NCI-H510A (cell line): ENCODE measurements around the gene KLF16.
A peak's percentile ranks its signal among the peaks of the same experiment; 100 is the strongest.
"Not testable (repeated sequence)": the region's sequence is repeated elsewhere in the genome, so short reads cannot be mapped to it uniquely, and the experiment has no call there.

ENCODE experiments used
- DNase-seq: peaks from one replicate; lab custom pipeline; 2025; lab: John Stamatoyannopoulos, UW

Gene KLF16

DNA sequence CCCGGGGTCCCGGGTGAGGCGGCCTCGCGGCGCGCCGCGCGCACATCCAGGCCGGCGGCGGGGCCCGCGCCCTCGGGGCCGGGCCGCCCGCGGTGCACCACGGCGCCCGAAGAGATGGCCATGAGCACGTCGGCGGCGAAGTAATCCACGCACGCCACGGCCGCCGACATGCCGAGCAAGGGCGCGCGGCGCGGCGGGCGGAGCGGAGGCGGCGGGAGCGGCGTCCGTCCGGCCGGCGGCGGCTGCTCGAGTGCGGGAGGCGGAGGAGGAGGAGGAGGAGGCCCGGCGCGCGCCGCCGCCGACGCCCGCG lies at the start of gene KLF16:
TSS of gene KLF16 (minus strand) at position 252 of the 310 bp plus-strand sequence. CDS start at position 170, 82 bp downstream.
- no peak for DNase-seq

DNA sequence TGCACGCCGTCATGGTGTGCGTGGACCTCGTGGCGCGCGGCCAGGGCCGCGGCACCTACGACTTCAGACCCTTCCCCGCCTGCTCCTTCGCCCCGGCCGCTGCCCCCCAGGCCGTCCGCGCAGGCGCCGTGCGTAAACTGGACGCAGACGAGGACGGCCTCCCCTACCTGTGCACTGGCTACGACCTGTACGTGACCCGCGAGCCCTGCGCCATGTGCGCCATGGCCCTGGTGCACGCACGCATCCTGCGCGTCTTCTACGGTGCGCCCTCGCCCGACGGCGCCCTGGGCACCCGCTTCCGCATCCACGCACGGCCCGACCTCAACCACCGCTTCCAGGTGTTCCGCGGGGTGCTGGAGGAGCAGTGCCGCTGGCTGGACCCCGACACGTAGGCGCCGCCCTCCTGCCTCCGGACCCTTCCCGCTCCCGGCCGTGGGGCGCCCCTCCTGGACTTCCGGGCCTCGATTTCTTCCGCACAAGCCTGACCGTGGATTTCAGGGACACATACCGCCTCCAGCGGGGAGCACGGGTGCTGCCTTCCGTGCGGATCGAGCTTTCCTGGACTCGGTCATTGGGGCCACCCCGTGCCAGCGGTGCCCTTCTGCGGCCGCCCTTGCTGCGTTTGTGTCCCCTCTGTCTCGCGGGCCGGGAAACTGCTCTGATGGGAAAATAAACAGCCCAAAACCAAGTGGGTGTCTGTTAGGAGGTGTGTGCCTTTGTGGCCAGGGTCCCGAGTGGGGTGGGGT lies 49.6 kb upstream of the KLF16 start:
- DNase-seq = no peak

DNA sequence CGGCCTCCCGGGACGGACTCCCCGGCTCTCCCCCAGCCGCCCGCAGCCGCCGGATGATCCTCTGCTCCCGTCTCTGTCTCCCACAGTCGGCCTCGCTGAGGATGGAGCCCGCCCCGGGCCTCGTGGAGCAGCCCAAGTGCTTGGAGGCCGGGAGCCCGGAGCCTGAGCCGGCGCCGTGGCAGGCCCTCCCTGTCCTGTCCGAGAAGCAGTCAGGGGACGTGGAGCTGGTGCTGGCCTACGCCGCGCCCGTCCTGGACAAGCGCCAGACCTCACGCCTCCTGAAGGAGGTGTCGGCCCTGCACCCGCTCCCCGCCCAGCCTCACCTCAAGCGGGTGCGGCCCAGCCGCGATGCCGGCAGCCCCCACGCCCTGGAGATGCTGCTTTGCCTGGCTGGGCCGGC lies 48.6 kb upstream of the KLF16 start:
- no peak for DNase-seq

DNA sequence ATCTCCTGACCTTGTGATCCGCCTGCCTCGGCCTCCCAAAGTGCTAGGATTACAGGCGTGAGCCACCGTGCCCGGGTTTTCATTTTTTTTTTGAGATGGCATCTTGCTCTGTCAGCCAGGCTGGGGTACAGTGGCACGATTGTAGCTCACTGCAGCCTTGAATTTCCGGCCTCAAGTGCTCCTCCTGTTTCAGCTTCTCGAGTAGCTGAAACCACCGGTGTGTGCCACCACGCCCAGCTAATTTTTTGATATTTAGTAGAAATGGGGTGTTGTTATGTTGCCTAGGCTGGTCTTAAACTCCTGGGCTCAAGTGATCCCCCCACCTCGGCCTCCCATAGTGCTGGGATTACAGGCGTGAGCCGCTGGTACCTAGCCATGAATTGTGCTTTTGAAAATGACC lies 47.7 kb upstream of the KLF16 start:
- no peak for DNase-seq

DNA sequence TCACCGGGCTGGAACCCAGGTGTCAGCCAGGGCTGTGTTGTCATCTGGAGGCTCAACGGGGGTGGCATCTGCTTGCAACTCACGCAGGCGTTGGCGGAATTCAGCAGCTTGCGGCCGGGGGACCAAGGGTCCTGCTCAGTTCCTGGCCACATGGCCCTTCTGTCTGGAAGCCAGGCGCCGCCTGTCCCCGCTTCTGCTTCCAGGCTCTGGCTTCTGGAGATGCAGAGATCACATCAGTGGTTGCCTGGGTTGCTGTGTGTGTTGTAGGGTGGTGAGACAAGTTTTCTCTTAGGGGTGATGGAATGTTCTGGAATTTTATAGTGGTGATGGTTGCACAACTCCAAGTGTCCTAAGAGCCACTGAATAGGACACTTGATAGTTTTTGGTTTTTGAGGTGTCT lies 46.8 kb upstream of the KLF16 start:
- no peak for DNase-seq

DNA sequence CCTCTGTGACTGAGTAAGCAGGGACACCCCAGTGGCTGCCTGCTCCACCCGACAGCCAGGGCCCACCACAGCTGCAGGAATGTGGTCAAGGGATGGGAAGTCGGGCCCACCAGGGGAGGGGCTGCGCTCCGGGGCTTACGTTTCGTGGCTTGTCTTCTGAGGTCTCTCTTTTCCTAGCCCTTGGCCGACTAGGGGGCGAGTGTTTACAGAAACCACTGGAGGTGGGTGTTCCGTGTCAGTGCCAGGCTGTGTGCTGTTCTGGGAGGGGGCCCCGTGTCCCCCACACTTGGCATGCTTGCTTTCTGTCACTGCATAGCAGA lies 46.3 kb upstream of the KLF16 start:
- DNase-seq = no peak

DNA sequence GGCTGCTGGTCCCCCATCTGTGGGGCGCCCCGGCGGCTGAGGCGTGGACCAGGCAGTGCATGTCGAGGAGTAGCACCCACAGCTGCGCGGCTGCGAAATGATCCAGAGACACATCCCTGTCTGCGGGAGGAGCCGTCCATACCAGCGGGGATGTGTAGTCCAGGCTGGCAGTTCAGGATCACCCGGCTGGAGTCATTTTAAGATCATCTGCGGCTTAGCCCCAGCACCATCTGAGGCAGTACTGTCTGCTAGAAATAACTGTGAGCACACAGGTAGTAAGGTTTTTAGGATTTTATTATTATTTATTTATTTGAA lies 44.9 kb upstream of the KLF16 start:
- no peak for DNase-seq

DNA sequence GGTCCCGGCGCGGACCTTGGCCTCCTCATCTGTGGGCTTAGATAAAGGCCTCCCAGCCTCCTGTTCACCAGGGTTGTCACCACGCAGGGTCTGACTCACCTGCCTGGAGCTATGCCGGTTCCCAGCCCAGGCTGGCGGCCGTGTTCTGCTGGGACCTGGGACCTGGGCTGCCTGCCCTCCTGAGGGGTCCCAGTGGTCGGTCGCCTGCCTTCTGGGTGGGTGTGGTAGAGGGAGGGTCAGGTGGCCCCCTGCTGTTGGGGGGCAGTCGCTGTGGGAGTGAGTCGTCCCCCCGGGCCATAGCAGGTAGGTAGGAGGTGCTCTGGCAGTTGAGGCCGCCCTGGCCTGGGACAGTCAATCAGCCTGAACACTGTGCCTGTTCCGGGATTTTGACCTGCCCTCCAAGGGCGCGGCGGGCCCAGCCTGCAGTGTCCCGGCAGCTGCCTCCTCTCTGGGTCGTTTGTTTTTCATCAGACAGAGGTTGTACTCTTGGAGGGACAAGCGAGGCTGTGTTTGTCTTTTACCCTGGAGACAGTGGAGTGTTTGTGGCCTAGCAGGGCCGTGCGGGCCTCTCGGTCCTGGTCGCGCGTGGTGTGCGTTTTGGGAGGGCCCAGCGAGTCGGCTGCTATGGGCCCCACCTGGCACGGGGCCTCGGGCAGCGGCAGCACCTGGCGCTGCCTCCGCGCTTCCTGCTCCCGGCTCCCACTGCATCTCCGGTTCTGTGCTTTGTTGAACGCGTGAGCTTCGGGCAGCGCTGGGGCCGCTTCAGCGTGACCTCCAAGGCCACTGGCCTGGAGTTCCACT lies 44.4 kb upstream of the KLF16 start:
- no peak for DNase-seq

DNA sequence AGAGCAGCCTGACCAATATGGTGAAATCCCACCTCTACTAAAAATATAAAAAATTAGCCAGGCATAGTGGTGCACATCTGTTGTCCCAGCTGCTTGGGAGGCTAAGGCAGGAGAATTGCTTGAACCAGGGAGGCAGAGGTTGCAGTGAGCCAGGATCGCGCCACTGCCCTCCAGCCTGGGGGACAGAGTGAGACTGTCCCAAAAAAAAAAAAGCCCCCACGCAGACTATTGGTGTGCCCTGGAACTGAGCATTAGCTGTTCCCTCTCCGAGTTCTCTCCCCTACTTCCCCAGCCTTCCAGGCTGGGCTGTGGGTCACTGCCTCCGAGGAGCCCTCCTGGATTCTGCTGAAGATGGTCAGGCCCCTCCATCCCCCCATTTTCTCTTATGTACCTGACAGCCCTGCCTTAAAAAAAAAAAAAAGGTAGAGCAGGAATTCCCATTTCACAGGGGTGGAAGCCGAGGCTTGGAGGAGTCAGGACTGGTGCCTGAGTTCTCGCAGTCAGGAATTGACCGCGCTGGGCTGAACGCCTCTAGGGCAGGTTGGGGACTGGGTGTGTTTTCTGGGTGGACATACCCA lies 43.7 kb upstream of the KLF16 start:
- DNase-seq = no peak

DNA sequence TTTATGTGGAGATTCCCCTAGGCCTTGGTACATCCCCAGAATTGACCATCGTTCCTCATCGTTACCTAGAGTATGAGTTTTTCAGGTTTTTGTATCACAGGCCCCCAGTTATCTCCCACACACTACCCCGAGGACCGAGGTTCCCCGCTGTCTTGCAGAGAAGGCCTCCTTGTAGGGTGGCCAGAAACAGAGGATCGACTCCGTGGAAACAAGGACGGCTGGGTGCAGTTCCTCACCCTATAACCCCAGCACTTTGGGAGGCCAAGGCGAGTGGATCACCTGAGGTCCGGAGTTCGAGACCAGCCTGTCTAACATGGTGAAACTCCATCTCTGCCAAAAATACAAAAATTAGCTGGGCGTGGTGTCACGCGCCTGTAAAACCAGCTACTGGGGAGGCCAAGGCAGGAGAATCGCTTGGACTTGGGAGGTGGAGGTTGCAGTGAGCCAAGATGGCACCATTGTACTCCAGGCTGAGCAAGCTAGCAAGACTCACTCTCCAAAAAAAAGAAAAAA lies 42.5 kb upstream of the KLF16 start:
- no peak for DNase-seq

DNA sequence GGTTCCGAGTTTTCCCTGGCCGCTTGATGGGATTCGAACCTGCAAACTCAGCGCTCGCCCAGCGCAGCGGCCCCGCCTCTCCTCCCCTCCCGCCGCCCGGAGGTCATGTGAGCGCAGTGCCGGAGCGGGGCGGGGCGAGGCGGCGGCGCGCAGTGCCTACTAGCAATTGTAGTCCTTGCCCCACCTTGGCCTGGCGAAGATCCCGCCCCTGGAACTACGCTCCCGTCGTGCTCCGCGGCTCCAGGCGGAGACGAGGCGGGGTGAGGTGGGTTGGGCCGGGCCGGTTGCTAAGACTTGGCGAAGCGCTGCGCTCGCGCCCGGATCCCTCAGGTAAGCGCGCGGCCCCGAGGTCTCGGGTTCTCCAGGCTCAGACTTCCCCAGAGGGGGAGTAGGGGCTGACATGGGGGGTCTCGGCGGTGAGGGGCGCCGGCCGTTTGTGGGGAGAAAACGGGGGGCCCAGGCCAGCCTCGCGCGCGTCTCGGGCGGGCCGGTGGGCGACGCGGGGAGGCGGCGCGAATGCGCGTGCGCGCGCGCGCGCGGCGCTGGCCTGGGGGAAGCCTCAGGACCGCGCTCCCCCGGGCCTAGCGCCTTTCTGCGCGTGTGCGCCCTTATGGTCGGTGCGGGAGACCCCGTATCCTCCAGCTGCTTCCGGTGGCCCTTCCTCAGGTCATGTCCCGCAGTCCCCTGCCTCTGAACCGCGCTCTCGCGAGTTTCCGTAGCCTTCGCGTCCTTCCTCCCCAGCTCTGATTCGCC lies 41.9 kb upstream of the KLF16 start, which contains the start of the genes ADAT3 and SCAMP4:
TSS of gene ADAT3 (plus strand) at position 290 of the 753 bp plus-strand sequence. CDS start 6,649 bp downstream, outside the sequence.
TSS of gene SCAMP4 (plus strand) at position 290 of the 753 bp plus-strand sequence. CDS start 9,621 bp downstream, outside the sequence.
- DNase-seq = peak; percentile 92

DNA sequence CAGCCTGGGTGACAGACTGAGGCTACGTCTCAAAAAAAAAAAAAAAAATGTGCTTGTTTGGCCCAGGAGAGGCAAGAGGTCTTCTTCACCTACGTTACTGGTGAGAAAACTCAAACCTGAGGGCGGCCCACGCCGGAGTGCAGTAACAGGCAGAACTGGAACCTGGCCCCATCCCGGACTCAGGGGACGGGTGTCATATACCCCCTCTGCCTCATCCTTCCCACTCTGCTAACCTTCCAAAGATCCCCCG lies 41.4 kb upstream of the KLF16 start:
- DNase-seq = no peak

DNA sequence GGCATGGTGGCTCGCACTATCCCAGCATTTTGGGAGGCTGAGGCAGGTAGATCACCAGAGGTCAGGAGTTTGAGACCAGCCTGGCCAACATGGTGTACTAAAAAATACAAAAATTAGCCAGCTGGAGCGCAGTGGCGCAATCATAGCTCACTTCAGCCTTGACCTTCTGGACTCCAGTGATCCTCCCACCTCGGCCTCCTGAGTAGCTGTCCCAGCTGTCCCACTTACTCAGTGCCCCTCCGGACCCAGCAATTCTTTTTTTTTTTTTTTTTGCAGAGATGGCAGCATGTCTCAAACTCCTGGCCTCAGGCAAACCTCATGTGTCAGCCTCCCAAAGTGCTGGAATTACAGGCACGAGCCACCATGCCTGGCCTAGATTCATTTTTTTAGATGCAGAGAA lies 39.5 kb upstream of the KLF16 start:
- DNase-seq = no peak

DNA sequence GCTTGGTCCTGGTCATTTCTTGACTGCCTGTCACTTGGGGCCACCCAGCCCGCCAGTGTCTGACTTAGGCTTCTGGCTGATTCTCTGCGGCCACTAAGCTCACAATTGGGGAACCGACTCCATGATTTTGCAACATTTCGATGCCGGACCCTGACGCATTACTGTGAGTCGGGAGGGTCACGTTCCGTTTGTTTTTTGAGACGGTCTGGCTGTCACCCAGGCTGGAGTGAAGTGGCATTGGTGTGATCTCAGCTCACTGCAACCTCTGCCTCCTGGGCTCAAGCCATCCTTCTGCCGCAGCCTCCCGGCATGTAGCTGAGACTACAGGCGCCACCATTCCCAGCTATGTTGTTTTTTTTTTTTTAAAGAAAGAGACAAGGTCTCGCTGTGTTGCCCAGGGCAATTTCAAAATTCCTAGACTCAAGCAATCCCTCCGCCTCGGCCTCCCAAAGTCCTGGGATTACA lies 38.6 kb upstream of the KLF16 start:
- no peak for DNase-seq

DNA sequence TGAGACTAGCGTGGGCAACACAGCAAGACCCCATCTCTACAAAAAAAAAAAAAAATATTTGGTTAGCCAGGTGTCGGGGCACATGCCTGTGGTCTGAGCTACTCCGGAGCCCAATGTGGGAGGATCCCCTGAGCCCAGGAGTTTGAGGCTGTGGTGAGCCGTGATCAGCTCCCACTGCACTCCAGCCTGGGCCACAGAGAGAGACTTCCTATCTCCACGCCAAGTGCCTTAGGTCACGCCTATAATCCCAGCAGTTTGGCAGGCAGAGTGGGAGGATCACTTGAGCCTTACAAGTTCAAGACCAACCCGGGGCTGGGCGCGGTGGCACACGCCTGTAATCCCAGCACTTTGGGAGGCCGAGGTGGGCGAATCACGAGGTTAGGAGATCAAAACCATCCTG lies 33.1 kb upstream of the KLF16 start:
- DNase-seq = no peak

DNA sequence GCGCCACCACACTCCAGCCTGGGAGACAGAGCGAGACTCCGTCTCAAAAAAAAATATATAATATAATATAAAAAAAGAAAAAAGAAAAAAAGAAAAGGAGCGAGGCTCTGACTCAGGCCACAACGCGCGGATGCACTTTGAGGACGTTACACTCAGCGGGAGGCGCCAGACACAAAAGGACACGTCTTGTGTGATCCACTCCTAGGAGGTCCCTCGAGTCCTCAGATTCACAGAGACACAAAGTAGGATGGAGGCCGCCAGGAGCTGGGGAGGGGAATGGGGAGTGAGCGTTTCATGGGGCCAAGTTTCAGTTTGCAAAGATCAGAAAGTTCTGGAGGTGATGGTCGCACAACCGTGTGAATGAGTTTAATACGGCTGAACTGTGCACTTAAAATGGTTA lies 30.4 kb upstream of the KLF16 start:
- DNase-seq = no peak

DNA sequence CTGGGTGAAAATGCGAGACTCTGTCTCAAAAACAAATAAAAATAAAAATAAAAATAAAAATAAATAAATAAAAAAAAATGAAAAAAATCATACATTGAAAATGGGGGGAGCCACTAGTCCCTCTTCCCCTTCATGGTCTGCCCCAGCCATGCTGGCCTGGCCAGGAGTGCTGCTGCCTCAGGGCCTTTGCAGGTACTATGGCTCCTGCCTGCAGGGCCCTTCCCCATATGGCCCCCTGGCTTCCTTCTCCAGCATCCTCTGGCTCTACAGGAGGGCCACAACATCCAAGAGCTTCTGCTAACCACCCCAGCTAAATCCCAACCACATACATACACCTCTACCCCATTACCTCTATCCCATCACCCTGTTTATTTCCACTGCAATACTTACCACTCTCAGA lies 26.5 kb upstream of the KLF16 start:
- no peak for DNase-seq

DNA sequence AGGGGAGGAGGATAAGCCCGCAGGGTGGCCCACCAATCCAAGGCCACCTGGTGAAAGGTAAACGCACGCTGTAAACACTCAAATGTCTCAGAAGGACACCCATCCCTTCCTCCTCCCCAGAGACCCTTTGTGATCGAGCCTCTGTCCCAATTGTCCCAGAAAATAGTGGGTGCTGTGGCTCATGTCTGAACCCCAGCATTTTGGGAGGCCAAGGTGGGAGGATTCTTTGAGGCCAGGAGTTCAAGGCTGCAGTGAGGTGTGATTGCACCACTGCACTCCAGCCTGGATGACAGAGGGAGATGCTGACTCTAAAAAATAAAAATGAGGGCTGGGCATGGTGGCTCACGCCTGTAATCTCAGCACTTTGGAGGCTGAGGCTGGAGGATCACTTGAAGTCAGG lies 25.0 kb upstream of the KLF16 start:
- no peak for DNase-seq

DNA sequence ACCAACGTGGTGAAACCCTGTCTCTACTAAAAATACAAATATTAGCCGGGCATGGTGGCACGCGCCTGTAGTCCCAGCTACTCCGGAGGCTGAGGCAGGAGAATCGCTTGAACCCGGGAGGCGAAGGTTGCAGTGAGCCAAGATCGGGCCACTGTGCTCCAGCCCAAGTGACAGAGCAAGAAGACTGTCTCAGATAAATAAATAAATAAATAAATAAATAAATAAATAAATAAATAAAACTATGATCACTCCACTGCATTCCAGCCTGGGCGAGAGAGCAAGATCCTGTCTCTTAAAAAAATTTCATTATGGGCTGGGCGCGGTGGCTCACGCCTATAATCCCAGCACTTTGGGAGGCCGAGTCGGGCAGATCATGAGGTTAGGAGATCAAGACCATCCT lies 23.0 kb upstream of the KLF16 start:
- DNase-seq = not testable (repeated sequence)

DNA sequence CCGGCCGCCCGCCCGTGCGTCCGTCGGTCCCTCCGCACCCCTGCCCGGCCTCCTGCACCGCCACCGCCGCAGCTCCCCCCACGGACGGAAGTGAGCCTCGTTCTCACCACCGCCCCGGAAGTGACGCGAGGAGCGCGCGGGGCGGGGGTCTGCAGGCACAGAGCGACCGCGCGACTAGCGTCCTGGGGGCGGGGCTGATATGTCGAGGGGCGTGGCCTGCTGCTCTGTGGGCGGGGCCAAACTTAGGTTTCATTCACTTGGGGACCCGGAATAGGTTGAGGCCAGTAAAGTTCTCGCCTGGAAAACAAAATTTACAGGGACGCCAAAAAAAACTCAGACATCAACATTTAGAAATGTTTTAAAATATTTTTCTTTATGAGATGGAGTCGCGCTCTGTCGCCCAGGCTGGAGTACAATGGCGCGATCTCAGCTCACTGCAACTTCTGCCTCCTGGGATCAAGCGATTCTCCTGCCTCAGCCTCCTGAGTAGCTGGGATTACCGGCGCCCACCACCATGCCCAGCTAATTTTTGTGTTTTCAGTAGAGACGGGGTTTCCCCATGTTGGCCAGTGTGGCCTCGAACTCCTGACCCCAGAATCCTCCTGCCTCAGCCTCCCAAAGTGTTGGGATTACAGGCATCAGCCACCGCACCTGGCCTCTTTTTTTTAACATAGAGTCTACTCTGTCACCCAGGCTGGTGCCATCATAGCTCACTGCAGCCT lies 22.2 kb upstream of the KLF16 start, which contains the start of gene ABHD17A:
TSS of gene ABHD17A (minus strand) at position 99 of the 722 bp plus-strand sequence. CDS start 3,930 bp downstream, outside the sequence.
- peak; percentile 63 for DNase-seq

DNA sequence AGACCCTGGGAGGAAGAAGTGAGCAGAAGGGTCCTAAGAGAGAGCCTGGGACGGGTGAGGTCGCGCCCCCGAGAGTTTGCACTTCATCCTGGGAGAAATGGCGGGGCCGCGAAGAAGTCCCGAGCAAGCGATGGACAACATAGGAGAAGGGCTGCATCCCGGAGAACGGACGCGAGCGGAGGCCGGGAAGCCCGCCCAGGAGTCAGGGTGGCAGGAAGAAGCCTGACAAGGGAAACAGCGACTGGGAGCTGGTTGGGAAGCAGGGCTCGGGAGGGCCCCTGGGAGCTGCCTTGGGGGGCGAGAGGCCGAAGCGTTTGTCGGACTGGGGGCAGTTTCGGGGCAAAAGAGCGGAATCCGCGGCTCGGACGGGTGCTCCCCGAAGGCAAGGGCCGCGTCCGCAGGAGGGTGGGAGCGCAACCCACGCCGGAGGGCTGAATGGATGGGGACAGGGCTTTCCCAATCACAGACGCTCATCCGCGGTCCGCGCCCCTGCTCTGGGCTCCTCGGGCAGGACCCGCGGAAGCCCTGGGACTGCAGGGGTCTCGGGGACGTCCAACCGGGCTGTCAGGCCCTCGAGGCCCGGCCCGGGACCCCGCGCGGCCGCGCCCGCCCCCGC lies 21.4 kb upstream of the KLF16 start:
- no peak for DNase-seq
